ENCODE data around the gene ZNF446.

ZNF446 gene

DNA sequence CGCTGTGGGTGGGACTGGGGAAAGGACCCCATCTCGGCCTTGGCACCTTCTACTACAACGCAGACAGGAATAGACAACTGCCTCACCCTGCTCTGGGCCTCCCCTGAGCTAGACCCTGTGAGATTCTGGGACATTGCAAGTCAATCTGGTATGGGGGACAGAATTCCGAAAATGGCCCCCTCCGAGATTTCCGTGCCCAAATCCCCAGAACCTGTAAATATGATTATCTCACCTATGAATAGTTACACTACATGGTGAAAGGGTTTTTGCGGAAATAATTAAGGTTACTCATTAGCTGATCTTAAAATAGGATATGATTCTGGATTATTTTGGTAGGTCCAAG lies 44.1 kb downstream of the ZNF446 start:
- TF ChIP-seq, protein P1, sequence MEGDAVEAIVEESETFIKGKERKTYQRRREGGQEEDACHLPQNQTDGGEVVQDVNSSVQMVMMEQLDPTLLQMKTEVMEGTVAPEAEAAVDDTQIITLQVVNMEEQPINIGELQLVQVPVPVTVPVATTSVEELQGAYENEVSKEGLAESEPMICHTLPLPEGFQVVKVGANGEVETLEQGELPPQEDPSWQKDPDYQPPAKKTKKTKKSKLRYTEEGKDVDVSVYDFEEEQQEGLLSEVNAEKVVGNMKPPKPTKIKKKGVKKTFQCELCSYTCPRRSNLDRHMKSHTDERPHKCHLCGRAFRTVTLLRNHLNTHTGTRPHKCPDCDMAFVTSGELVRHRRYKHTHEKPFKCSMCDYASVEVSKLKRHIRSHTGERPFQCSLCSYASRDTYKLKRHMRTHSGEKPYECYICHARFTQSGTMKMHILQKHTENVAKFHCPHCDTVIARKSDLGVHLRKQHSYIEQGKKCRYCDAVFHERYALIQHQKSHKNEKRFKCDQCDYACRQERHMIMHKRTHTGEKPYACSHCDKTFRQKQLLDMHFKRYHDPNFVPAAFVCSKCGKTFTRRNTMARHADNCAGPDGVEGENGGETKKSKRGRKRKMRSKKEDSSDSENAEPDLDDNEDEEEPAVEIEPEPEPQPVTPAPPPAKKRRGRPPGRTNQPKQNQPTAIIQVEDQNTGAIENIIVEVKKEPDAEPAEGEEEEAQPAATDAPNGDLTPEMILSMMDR (IDR thresholded peaks at IDR 0.05; ENCODE audit: low read depth, low read length, missing control alignments) = no peak
- in situ Hi-C loops (cut with HindIII; ENCODE audit: low sequenced_read_pairs) = no loop called here

DNA sequence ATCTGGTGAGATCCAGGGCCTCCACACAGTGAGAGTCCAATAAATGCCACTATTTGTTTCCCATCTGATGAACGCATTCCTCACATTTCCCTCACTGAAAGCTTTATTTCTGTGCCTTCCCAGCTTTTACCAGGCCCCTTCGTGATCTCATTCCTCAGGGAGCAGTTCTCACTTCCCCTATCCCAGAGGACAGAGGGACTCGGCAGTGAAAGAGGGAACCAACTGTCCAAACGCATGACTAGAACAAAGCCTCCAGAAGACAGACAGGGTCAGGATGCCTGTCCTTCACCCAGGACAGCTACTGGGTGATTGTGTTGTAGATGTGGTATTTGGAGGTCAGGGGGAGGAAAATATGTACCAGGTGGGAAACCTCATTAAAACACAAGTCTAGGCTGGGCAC lies 45.5 kb downstream of the ZNF446 start:
- H3K4me3 ChIP-seq (ENCODE audit: low read depth, low read length) = no peak overlapping the region
- TF ChIP-seq, protein P1 (IDR thresholded peaks at IDR 0.05; ENCODE audit: low read depth, low read length, missing control alignments) = no peak
- in situ Hi-C loops (cut with HindIII; ENCODE audit: low sequenced_read_pairs) = no loop called here
- no peak for DNase-seq (ENCODE audit: low read depth)

More for the DNA sequence above, 44.1 kb downstream of the ZNF446 start:
- no peak for DNase-seq (ENCODE audit: low read depth)
- peak overlapping the region; percentile 71 for H3K4me3 ChIP-seq (ENCODE audit: low read depth, low read length)

DNA sequence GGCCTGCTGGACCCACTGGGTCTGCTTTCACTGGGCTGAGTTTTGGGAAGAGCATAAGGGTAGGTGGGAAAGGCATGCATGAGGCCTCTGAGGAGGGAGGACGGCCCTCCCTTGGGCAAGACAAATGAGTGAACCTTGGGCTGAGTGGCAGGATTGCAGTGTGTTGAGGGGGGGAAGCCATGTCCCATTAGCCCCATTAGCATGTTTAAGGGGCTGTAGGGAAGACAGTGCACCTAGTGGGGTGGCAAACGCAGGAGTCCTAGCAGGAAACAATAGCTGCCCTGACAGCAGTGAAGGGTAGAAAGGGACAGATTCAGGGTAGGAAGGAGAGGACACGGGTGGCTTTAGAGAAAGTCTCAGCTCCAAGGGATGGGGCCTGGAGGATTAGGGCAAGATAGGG lies 46.6 kb downstream of the ZNF446 start:
- no peak overlapping the region for H3K4me3 ChIP-seq (ENCODE audit: low read depth, low read length)
- in situ Hi-C loops (cut with HindIII; ENCODE audit: low sequenced_read_pairs) = no loop called here
- TF ChIP-seq, protein P1 (IDR thresholded peaks at IDR 0.05; ENCODE audit: low read depth, low read length, missing control alignments) = no peak
- no peak for DNase-seq (ENCODE audit: low read depth)

DNA sequence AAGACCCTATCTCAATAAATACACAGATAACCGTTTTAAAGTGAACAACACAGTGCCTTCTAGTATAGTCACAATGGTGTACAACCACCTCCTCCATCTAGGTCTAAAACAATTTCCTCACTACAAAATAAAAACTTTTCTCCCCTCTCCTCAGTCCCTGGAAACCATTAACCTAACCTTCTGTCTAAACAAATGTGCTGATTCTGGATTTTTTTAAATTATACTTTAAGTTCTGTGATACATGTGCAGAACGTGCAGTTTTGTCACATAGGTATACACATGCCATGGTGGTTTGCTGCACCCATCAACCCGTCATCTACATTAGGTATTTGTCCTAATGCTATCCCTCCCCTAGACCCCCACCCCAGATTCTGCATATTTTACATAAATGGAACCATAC lies 53.3 kb downstream of the ZNF446 start:
- TF ChIP-seq, protein P1 (IDR thresholded peaks at IDR 0.05; ENCODE audit: low read depth, low read length, missing control alignments) = no peak
- DNase-seq (ENCODE audit: low read depth) = no peak
- H3K4me3 ChIP-seq (ENCODE audit: low read depth, low read length) = no peak overlapping the region
- in situ Hi-C loops (cut with HindIII; ENCODE audit: low sequenced_read_pairs) = no loop called here

All from astrocyte of the cerebellum (primary cell).